Measurements from ENCODE around the gene CEBPG.

DNA sequence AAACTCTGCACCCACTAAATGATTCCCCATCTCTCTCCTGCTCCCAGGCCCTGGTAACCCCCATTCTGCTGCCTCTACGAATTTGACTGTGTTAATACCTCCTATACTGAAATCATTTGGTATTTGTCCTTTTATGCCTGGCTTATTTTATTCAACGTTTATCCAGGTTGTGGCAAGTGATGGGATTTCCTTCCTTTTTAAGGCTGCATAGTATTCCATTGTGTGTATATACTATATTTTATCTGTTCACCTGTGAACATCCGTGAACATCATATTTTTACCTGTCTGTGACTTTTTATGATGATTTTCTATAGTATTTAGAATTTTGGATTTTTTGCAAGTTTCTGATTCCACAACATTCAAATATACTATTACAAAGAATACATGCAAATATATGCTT lies 13.9 kb upstream of the CEBPG start:
- TF ChIP-seq POLR2AphosphoS5 (IDR thresholded peaks at IDR 0.05) (no peak), POLR2A (IDR thresholded peaks at IDR 0.05) (no peak)

Data from transverse colon (tissue), 3 donors.